ENCODE data around the gene SHQ1.

The SHQ1 gene

GRCh38 chr3:72727726-72728125 lies 120.5 kb downstream of the SHQ1 start:
- H3K27me3 ChIP-seq (ENCODE audit: insufficient read depth, low read length), result no peaks in the 10 kb centered on the region

DNA sequence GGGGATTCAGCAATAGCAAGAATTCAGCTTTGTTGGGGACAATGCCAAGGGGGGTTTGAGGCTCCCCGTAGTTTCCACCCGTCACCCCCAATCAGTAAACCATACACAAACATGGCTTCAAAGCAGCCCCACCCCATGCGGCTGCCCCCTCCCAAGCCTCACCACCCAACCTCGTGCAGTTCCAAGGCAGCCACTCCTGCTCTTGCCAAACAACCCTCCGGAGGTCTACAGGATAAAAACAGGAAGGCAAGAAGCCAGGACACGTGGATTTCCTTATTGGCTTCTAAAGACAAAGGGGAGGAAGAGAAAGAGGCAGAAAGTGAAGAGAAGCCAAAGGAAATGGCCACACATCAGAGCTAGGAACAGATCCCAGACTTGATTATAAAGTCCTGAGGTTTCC lies 121.1 kb downstream of the SHQ1 start:
- TF ChIP-seq EZH2 (IDR thresholded peaks at IDR 0.05; ENCODE audit: borderline replicate concordance, low read length), result no peak
- no peak for TF ChIP-seq CTCF (IDR thresholded peaks at IDR 0.05; ENCODE audit: low read length)
- H2AFZ ChIP-seq (ENCODE audit: low read length), result no peak overlapping the region
- H3K9ac ChIP-seq (ENCODE audit: low read length), result no peak overlapping the region

More at GRCh38 chr3:72727726-72728125, 120.5 kb downstream of the SHQ1 start:
- Histone ChIP-seq H3K4me1 (ENCODE audit: insufficient read depth, low read length, severe bottlenecking) (no peaks in the 10 kb centered on the region), H3K9ac (ENCODE audit: low read length) (no peak overlapping the region), H2AFZ (ENCODE audit: low read length) (no peak overlapping the region), H3K79me2 (ENCODE audit: insufficient read depth, low read length) (no peaks in the 10 kb centered on the region), H3K9me2 (ENCODE audit: low read depth, low read length) (no peaks in the 10 kb centered on the region), H3K9me3 (ENCODE audit: low read length) (no peaks in the 10 kb centered on the region), H4K20me1 (ENCODE audit: insufficient read depth, low read length) (no peaks in the 10 kb centered on the region), H3K4me3 (ENCODE audit: low read depth, low read length, poor library complexity, severe bottlenecking) (no peak overlapping the region), H3F3A (ENCODE audit: insufficient read depth, low read length) (no peaks in the 10 kb centered on the region), H3K4me2 (ENCODE audit: low read length) (no peak overlapping the region), H3K36me3 (ENCODE audit: insufficient read depth, low read length) (no peaks in the 10 kb centered on the region), H3K27ac (ENCODE audit: low read depth, low read length, poor library complexity, severe bottlenecking) (no peak overlapping the region)
- TF ChIP-seq EZH2 (IDR thresholded peaks at IDR 0.05; ENCODE audit: borderline replicate concordance, low read length) (no peak), CTCF (IDR thresholded peaks at IDR 0.05; ENCODE audit: low read length) (no peak)

GRCh38 chr3:72725229-72725628 lies 123.0 kb downstream of the SHQ1 start:
- no peak overlapping the region for H3K4me2 ChIP-seq (ENCODE audit: low read length)
- TF ChIP-seq CTCF (IDR thresholded peaks at IDR 0.05; ENCODE audit: low read length), result no peak
- no peak for TF ChIP-seq EZH2 (IDR thresholded peaks at IDR 0.05; ENCODE audit: borderline replicate concordance, low read length)
- no peak overlapping the region for H3K9ac ChIP-seq (ENCODE audit: low read length)
- no peaks in the 10 kb centered on the region for H3K4me1 ChIP-seq (ENCODE audit: insufficient read depth, low read length, severe bottlenecking)
- H3K79me2 ChIP-seq (ENCODE audit: insufficient read depth, low read length), result no peaks in the 10 kb centered on the region
- H3K9me3 ChIP-seq (ENCODE audit: low read length), result no peaks in the 10 kb centered on the region
- H3K36me3 ChIP-seq (ENCODE audit: insufficient read depth, low read length), result no peaks in the 10 kb centered on the region
- H4K20me1 ChIP-seq (ENCODE audit: insufficient read depth, low read length), result no peaks in the 10 kb centered on the region
- H3F3A ChIP-seq (ENCODE audit: insufficient read depth, low read length), result no peaks in the 10 kb centered on the region
- H3K9me2 ChIP-seq (ENCODE audit: low read depth, low read length), result no peaks in the 10 kb centered on the region
- H2AFZ ChIP-seq (ENCODE audit: low read length), result no peak overlapping the region
- no peak overlapping the region for H3K4me3 ChIP-seq (ENCODE audit: low read depth, low read length, poor library complexity, severe bottlenecking)
- H3K27ac ChIP-seq (ENCODE audit: low read depth, low read length, poor library complexity, severe bottlenecking), result no peak overlapping the region
- no peaks in the 10 kb centered on the region for H3K27me3 ChIP-seq (ENCODE audit: insufficient read depth, low read length)

More for the DNA sequence above, 121.1 kb downstream of the SHQ1 start:
- no peaks in the 10 kb centered on the region for H3K4me1 ChIP-seq (ENCODE audit: insufficient read depth, low read length, severe bottlenecking)
- no peak overlapping the region for H3K27ac ChIP-seq (ENCODE audit: low read depth, low read length, poor library complexity, severe bottlenecking)
- H3K79me2 ChIP-seq (ENCODE audit: insufficient read depth, low read length), result no peaks in the 10 kb centered on the region
- no peaks in the 10 kb centered on the region for H3F3A ChIP-seq (ENCODE audit: insufficient read depth, low read length)
- no peaks in the 10 kb centered on the region for H3K27me3 ChIP-seq (ENCODE audit: insufficient read depth, low read length)
- no peak overlapping the region for H3K4me2 ChIP-seq (ENCODE audit: low read length)
- no peaks in the 10 kb centered on the region for H3K9me2 ChIP-seq (ENCODE audit: low read depth, low read length)
- H3K4me3 ChIP-seq (ENCODE audit: low read depth, low read length, poor library complexity, severe bottlenecking), result no peak overlapping the region
- no peaks in the 10 kb centered on the region for H4K20me1 ChIP-seq (ENCODE audit: insufficient read depth, low read length)
- no peaks in the 10 kb centered on the region for H3K9me3 ChIP-seq (ENCODE audit: low read length)
- H3K36me3 ChIP-seq (ENCODE audit: insufficient read depth, low read length), result no peaks in the 10 kb centered on the region
